H1 (cell line): ENCODE results near the gene CD46. TPM values are rescaled to one million over a fixed set of nuclear protein-coding genes. Genes with fewer than 3 reads are reported as not detected.

Experiments
- CTCF ChIA-PET: fragments of 300-600 bp; sonication (Branson Sonifier 250); formaldehyde crosslinking; loops from one replicate; lab custom pipeline; 2021; ENCODE audit not compliant: partially characterized antibody; lab: Charles Lee
- POLR2A ChIA-PET: fragments of 300-600 bp; sonication (Branson Sonifier 250); formaldehyde crosslinking; loops from one replicate; lab custom pipeline; 2021; ENCODE audit warnings: inconsistent platforms; ENCODE audit not compliant: partially characterized antibody; lab: Charles Lee
- DNase-seq, 2 experiments: peaks; one replicate each; pipeline versions ENCODE4 v3.0.0 to v3.0.0-alpha.2; 2010 to 2022; ENCODE audit warnings: low spot score in 2 of 2, low read depth in 1 of 2, mixed read lengths in 1 of 2
- FAIRE-seq: peaks from 2 replicates; lab custom pipeline; 2011; peaks lifted over from hg19 to GRCh38; lab: Jason Lieb, UNC
- H2AFZ ChIP-seq: 2 replicates; pipeline ENCODE4 v1.8.1; 2012; ENCODE audit warnings: low read length, inconsistent platforms
- H2AK5ac ChIP-seq: 2 replicates; pipeline ENCODE4 v1.6.1; 2013; ENCODE audit warnings: low read depth, low read length
- H2BK120ac ChIP-seq: replicated peaks from 2 replicates; pipeline ENCODE3; 2013; ENCODE audit warnings: low read depth, low read length, inconsistent platforms
- H2BK12ac ChIP-seq: 2 replicates; pipeline ENCODE4 v1.6.1; 2013; ENCODE audit warnings: low read depth, low read length
- H2BK15ac ChIP-seq: 2 replicates; pipeline ENCODE4 v1.6.1; 2013; ENCODE audit warnings: low read length
- H2BK20ac ChIP-seq: 2 replicates; pipeline ENCODE4 v1.6.1; 2013; ENCODE audit warnings: low read length
- H2BK5ac ChIP-seq: 2 replicates; pipeline ENCODE4 v1.6.1; 2013; ENCODE audit warnings: low read depth, low read length
- H3K14ac ChIP-seq: 2 replicates; pipeline ENCODE4 v1.6.1; 2013; ENCODE audit warnings: inconsistent platforms; ENCODE audit not compliant: insufficient read length
- H3K18ac ChIP-seq: 2 replicates; pipeline ENCODE4 v1.6.1; 2013; ENCODE audit warnings: low read length; ENCODE audit errors: extremely low read depth
- H3K23ac ChIP-seq: 2 replicates; pipeline ENCODE4 v1.6.1; 2013; ENCODE audit warnings: inconsistent platforms; ENCODE audit not compliant: insufficient read length
- H3K23me2 ChIP-seq: 2 replicates; pipeline ENCODE4 v1.6.1; 2013; ENCODE audit warnings: low read depth, low read length
- H3K27ac ChIP-seq: 2 replicates; pipeline ENCODE4 v1.6.1; 2011; ENCODE audit warnings: low read depth, low read length, inconsistent platforms
- H3K27me3 ChIP-seq, 4 experiments: replicated peaks in 1 of 4; 1 replicate in 1 of 4; 2 replicates in 3 of 4; pipeline versions ENCODE4 v1.6.1 to v1.8.1; 2011 to 2013; ENCODE audit warnings: low read length in 3 of 4, mild to moderate bottlenecking in 3 of 4, inconsistent platforms in 2 of 4, mixed read lengths in 2 of 4, moderate library complexity in 1 of 4; ENCODE audit not compliant: control insufficient read depth in 3 of 4, insufficient read depth in 3 of 4; ENCODE audit errors: extremely low read depth in 1 of 4
- H3K36me3 ChIP-seq, 4 experiments: 2 replicates each; pipeline versions ENCODE4 v1.6.1 to v1.8.1; 2011 to 2013; ENCODE audit warnings: mild to moderate bottlenecking in 4 of 4, low read length in 3 of 4, moderate library complexity in 2 of 4, control low read depth in 1 of 4, inconsistent platforms in 1 of 4; ENCODE audit not compliant: insufficient read depth in 4 of 4, control insufficient read depth in 2 of 4
- H3K4ac ChIP-seq: replicated peaks from 2 replicates; pipeline ENCODE3; 2013; ENCODE audit warnings: low read length, low read depth, mixed read lengths, inconsistent platforms; ENCODE audit not compliant: insufficient read length
- H3K4me1 ChIP-seq, 4 experiments: replicated peaks in 1 of 4; 1 replicate in 1 of 4; 2 replicates in 3 of 4; pipeline versions ENCODE4 v1.6.1 to v1.8.1; 2011 to 2013; ENCODE audit warnings: low read length in 3 of 4, inconsistent platforms in 2 of 4, mixed read lengths in 1 of 4; ENCODE audit not compliant: insufficient read depth in 4 of 4, control insufficient read depth in 3 of 4
- H3K4me2 ChIP-seq, 2 experiments: 2 replicates each; pipeline versions ENCODE4 v1.6.1 to v1.8.1; 2011 to 2013; ENCODE audit warnings: low read depth in 2 of 2, low read length in 2 of 2, control low read depth in 1 of 2, inconsistent platforms in 1 of 2, mild to moderate bottlenecking in 1 of 2; ENCODE audit not compliant: insufficient read depth in 1 of 2
- H3K4me3 ChIP-seq, 4 experiments: fragments of 200-600, 300-600 bp in 1 of 4; sonication (generic), shearing (Covaris generic), sonication (Bioruptor Twin) in 1 of 4; 2 replicates each; pipeline versions ENCODE4 v1.5.1 to v1.8.1; 2011 to 2016; ENCODE audit warnings: low read length in 4 of 4, low read depth in 3 of 4, control low read depth in 2 of 4, inconsistent platforms in 2 of 4, mild to moderate bottlenecking in 2 of 4, mixed read lengths in 1 of 4, moderate library complexity in 1 of 4; ENCODE audit not compliant: insufficient read depth in 2 of 4; ENCODE audit errors: extremely low read depth in 1 of 4
- H3K56ac ChIP-seq: replicated peaks from 2 replicates; pipeline ENCODE3; 2013; ENCODE audit warnings: low read depth, mild to moderate bottlenecking, mixed read lengths, low read length, inconsistent platforms; ENCODE audit not compliant: insufficient read length
- H3K79me1 ChIP-seq: 2 replicates; pipeline ENCODE4 v1.6.1; 2013; ENCODE audit warnings: low read depth, low read length, control low read depth
- H3K79me2 ChIP-seq, 2 experiments: 2 replicates each; pipeline versions ENCODE4 v1.6.1 to v1.8.1; 2012 to 2013; ENCODE audit warnings: low read length in 2 of 2, mild to moderate bottlenecking in 2 of 2, inconsistent platforms in 1 of 2; ENCODE audit not compliant: insufficient read depth in 2 of 2, control insufficient read depth in 1 of 2
- H3K9ac ChIP-seq, 4 experiments: replicated peaks in 1 of 4; 1 replicate in 1 of 4; 2 replicates in 3 of 4; pipeline versions ENCODE4 v1.6.1 to v1.8.1; 2011 to 2013; ENCODE audit warnings: low read depth in 3 of 4, low read length in 3 of 4, control low read depth in 2 of 4, mild to moderate bottlenecking in 2 of 4, moderate library complexity in 2 of 4, inconsistent platforms in 1 of 4; ENCODE audit errors: extremely low read depth in 1 of 4
- H3K9me3 ChIP-seq, 2 experiments: 2 replicates each; pipeline versions ENCODE4 v1.6.1 to v1.8.1; 2012 to 2013; ENCODE audit warnings: mild to moderate bottlenecking in 2 of 2, moderate library complexity in 2 of 2, control low read depth in 1 of 2, inconsistent platforms in 1 of 2, low read depth in 1 of 2, low read length in 1 of 2, mixed read lengths in 1 of 2; ENCODE audit not compliant: insufficient read depth in 2 of 2
- H4K20me1 ChIP-seq, 2 experiments: replicated peaks in 1 of 2; 2 replicates each; pipeline versions ENCODE3 to v1.8.1; 2011 to 2013; ENCODE audit warnings: inconsistent platforms in 2 of 2, low read length in 2 of 2, mild to moderate bottlenecking in 1 of 2; ENCODE audit not compliant: insufficient read depth in 2 of 2, control insufficient read depth in 1 of 2
- H4K5ac ChIP-seq: 2 replicates; pipeline ENCODE4 v1.6.1; 2013; ENCODE audit warnings: low read length, low read depth, mixed read lengths, inconsistent platforms; ENCODE audit not compliant: insufficient read length
- H4K8ac ChIP-seq: 2 replicates; pipeline ENCODE4 v1.8.0; 2013; ENCODE audit warnings: mild to moderate bottlenecking, moderate library complexity, low read length, inconsistent platforms; ENCODE audit not compliant: insufficient read depth; ENCODE audit errors: extremely low read depth
- H4K91ac ChIP-seq: replicated peaks from 2 replicates; pipeline ENCODE3; 2013; ENCODE audit warnings: low read length, mixed read lengths, inconsistent platforms; ENCODE audit not compliant: insufficient read length
- BACH1 ChIP-seq: IDR thresholded peaks from 2 replicates; pipeline ENCODE4 v1.6.1; 2012; ENCODE audit warnings: low read length, improper control_type of control experiment
- JUND ChIP-seq: IDR thresholded peaks from 2 replicates; pipeline ENCODE4 v1.6.1; 2011; ENCODE audit warnings: mild to moderate bottlenecking, improper control_type of control experiment, low read length
- MAFK ChIP-seq: IDR thresholded peaks from 2 replicates; pipeline ENCODE4 v1.6.1; 2012; ENCODE audit warnings: low read depth, mild to moderate bottlenecking, improper control_type of control experiment, low read length
- PHF8 ChIP-seq: fragments of 200-600 bp; sonication (generic); conservative IDR thresholded peaks from 2 replicates; pipeline ENCODE4 v1.7.1; 2012; ENCODE audit warnings: low read depth, mild to moderate bottlenecking, inconsistent platforms, low read length, moderate library complexity
- TEAD4 ChIP-seq: IDR thresholded peaks from 2 replicates; pipeline ENCODE4 v1.6.1; 2012; ENCODE audit warnings: low read depth, low read length, inconsistent platforms, mixed read lengths
- WGBS, 2 experiments: shearing (Covaris generic) in 1 of 2; methylation state at CpG; one replicate each; pipeline versions ENCODE4 v1.1.6 to v1.1.7; 2013 to 2015; ENCODE audit warnings: low lambda C conversion rate in 2 of 2, mixed read lengths in 2 of 2, inconsistent platforms in 1 of 2, low coverage in 1 of 2, missing lambda C conversion rate in 1 of 2; ENCODE audit not compliant: insufficient replicate concordance in 2 of 2, insufficient coverage in 1 of 2, insufficient read length in 1 of 2; ENCODE audit errors: extremely low coverage in 1 of 2, missing lambda C conversion rate in 1 of 2; 5-methylcytosine and 5-hydroxymethylcytosine counted together
- polyA plus RNA-seq, 7 experiments: library from polyadenylated mRNA; depleted of rRNA in 3 of 7; stranded (reverse) in 5 of 7; unstranded in 2 of 7; fragments of >200 nt in 5 of 7; fragments of 200-250 nt in 2 of 7; gene quantifications; 1 replicate in 5 of 7; 2 replicates in 1 of 7; 4 replicates in 1 of 7; pipeline versions ENCODE4 v1.2.1 to v1.2.3, GENCODE V29; 2011 to 2013; ENCODE audit warnings: missing spikeins in 2 of 7, mixed read lengths in 2 of 7
- total RNA-seq: library from RNA; stranded (reverse); fragmentation: NEBNext Ultra II Directional; extraction: Animal tissue kit (Norgen Biotek cat#: 25700); gene quantifications from 2 replicates; pipeline ENCODE4 v1.2.1, GENCODE V29; 2021

The CD46 gene
- total and polyA plus RNA-seq, 2 of the 8 experiments (the other 6 are each of a cell fraction or from before 2014, with no cell fraction given) = 60.9 to 113 TPM

DNA sequence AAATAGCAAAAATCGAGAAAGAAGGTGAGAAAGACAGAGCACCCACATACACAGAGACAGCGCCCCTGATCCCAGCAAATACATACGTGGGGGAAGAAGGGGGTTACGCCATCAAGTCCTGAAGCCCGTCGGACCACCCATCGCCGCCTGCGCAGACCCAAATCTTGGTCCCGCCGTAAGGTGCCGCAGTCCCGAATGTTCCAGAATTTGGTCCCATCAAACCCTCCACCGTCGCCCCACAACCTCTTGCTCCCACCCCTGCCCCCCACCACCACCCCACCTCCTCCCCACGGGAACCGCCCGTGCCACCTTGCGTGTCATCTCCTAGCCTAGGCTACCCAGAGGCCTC lies 71.7 kb downstream of the CD46 start:
- Histone ChIP-seq H4K20me1 (no peaks in the 10 kb centered on the region), H3K14ac (no peak overlapping the region), H4K91ac (no peak overlapping the region), H3K4me1 (peaks cover 0 to 3% (median 0%) of the 10 kb centered on the region in 4 experiments; a peak in 2 of 7 replicates), H3K79me1 (no peaks in the 10 kb centered on the region; the same call in 1 of the 2 replicates), H3K27me3 (no peaks in the 10 kb centered on the region), H3K23me2 (no peaks in the 10 kb centered on the region), H2AK5ac (no peak overlapping the region), H3K9ac (no peak overlapping the region), H2BK15ac (no peak overlapping the region), H3K4me2 (no peak overlapping the region), H4K8ac (no peak overlapping the region), H3K79me2 (no peaks in the 10 kb centered on the region), H3K4me3 (no peak overlapping the region), H2BK120ac (no peak overlapping the region), H3K36me3 (no peaks in the 10 kb centered on the region), H3K23ac (no peak overlapping the region), H2BK20ac (no peak overlapping the region), H3K18ac (no peak overlapping the region), H2AFZ (no peak overlapping the region), H2BK12ac (no peak overlapping the region), H2BK5ac (no peak overlapping the region), H3K56ac (no peak overlapping the region), H3K27ac (no peak overlapping the region), H4K5ac (no peak overlapping the region), H3K9me3 (no peaks in the 10 kb centered on the region), H3K4ac (no peak overlapping the region)
- ChIA-PET CTCF (interaction anchor here (0.5 to 6.4 kb wide), 20 partner anchors 11 to 998 kb away, joined by 3 to 54 read pairs (median 6); no protein-coding TSS in a partner anchor), POLR2A (no interaction called here)
- TF ChIP-seq JUND = no peak
- no peak for TF ChIP-seq TEAD4
- no peak for TF ChIP-seq BACH1
- no peak for TF ChIP-seq PHF8
- no peak for TF ChIP-seq MAFK
- WGBS, 2 experiments = 82% methylated on average over 5 of the region's 19 CpGs; no CpG with 5 or more reads in 1 of the 2 experiments
- no peak for DNase-seq
- FAIRE-seq = no peak
